ENCODE measurements around the gene RAB20.

The RAB20 gene

DNA sequence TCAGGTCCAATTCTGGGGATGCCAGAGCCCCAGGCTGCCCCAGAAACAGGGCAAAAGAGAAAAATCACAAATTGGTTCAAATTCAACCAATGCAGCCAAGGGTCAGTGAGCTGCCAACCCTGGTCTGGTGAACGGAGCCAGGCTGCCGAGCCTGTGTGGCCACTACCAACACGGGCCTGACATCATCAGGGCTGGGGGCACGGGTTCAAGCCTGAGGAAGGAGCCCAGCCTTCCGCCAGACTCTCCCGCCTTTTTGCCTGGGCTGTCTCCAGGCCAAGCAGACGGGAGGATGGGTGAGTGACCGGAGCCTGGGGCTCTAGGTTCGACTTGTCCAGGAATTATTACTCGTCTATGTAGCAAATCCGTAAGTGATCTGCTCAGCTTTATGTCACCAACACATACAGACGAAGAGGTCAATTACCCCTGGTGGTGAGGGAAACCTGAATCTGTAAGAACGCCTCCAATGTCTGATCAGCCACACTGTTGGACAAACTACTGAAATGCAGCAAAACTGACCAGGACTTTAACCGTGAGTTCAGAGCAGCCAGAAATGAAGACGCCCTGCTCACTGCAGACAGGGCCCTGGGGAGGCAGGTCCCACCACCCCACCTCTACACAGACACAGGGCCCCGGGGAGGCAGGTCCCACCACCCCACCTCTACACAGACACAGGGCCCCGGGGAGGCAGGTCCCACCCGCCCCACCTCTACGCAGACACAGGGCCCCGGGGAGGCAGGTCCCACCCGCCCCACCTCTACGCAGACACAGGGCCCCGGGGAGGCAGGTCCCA, 31.8 kb downstream of the RAB20 start:
- DNase-seq (ENCODE audit: low read depth, low spot score) = no peak

DNA sequence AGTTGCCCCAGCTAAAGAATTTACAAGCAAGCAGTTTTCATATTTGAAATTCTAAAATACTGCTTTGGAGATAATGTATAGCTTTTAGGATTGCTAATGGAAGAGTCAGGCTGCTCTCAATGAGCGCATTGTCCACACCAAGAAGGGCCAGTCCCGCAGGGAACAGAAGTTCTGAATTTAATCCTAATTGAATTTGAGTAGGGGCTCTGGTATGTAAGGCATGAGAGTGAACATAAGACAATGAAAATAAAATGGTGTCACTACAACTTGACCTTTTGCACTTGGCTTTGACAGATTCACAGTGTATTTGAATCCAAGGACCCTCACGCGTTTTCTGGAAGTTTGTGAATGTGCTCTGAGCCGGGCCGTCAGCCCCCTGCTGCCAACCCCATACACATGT, 32.6 kb downstream of the RAB20 start:
- no peak for DNase-seq (ENCODE audit: low read depth, low spot score)

GRCh38 chr13:110528371-110528770, 33.2 kb downstream of the RAB20 start:
- DNase-seq (ENCODE audit: low read depth, low spot score) = no peak

DNA sequence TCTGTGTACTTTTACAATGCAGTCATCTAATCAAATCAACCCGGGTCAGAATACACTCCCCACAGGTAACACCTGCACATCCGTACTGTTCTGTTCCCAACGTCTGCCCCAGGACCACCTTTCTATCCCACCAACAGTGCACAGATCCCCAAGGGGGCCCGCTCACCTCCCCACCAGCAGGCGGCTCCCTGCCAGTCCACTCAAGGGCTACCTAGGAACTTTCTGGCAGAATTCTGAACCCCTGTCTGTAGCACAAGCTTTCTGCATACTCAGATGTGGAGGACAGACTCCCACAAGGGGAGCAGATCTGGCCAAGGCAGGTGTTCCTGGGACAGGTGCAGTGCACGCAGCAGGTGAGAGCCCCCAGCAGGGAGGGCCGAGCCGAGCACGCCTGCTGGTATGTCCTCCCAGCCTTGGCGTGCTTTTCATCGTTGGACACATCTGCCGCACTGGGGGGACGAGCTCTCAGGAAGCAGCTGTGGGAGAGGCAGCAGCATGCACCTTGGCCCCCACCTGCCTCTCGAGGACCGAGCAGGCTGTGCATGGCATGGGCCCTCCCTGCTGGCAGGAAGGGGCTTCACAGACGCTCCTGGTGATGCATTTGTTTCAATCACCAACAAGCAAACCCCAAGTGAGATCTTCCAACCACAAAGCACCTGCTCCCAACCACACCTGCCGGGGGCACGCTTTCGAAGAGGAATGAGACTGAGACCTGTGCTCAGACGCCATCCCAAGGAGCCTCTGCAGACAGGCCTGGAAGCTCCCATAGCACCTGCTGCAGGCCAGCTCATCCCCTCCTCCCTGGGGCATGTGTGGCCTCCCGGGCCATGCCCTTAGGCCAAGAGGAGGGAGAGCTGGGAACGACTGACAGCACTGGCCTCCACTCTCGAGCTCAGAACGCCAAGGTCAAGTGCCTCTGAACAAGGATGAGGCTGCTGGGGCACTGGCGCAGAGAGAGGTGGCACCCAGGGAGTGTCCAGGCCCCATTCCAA, 35.9 kb downstream of the RAB20 start:
- DNase-seq (ENCODE audit: low read depth, low spot score) = no peak

DNA sequence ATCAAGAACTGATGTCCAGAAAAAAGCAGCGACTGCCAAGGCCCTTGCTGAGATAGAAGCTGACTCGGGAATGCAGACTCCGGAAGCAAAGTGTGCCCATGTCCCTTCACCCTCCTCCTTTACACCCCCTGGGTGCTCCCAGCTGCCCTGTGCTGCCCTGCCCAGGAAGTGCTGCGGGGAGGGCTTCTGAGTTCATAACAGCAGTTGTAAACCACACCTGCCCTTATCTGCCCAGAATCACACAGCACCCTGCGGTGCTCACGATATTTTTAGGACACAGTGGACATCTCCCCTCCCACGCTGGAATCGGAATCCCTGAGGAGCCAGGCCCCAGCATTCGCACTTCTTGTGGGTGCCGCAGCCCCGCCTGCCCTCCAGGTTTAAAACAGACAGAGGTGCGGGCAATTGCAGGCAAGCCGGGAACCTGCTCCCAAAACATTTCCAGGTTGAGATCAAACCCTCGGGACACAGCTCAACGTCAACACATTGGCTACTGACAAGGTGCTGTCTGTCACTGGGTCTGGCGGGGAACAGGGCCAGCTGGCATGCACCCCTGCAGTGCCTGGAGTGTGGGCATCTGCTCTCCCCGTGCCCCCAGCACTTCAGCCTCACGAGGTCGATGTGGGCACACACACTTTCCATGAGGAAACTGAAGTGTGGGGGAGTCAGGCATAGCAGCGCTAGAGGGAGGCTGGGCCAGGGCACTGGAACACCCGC, 36.8 kb downstream of the RAB20 start:
- no peak for DNase-seq (ENCODE audit: low read depth, low spot score)

DNA sequence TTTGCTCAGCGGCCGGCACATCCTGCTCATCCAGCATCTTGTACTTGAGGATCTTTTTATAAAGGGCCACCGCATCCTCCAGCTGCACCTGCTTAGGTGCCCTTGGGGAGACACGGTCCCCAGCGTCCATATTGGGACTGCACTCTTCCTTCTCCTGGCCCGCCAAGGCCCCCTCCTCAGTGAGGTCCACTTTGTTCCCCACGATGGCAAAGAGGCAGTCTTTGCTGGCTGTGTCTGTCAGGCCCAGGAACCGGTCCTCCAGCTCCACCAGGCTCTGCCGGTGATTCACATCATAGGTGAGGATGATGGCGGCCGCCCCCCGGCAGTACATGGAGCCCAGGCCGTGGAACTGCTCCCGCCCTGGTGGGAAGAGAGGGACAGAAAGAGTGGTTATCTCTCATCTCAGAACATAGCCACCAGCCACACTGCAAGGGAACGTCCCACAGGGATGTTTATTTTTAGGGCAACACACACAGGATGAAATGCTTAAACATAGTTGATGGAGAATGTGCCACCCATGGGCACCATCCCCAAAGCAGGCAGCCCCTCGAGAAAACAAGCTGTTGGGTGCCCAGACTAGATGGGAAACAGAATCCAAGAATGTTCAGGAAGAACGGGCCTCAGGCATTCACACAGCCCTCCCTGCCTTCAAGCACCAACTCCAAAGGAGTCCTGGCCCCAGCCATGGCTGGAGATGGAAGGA, 37.5 kb downstream of the RAB20 start:
- no peak for DNase-seq (ENCODE audit: low read depth, low spot score)

GRCh38 chr13:110523180-110523579, 38.3 kb downstream of the RAB20 start:
- DNase-seq (ENCODE audit: low read depth, low spot score) = no peak

- no peak for DNase-seq (ENCODE audit: low read depth, low spot score)
Observed at GRCh38 chr13:110522721-110523120, 38.8 kb downstream of the RAB20 start.

GRCh38 chr13:110521946-110522345, 39.6 kb downstream of the RAB20 start:
- no peak for DNase-seq (ENCODE audit: low read depth, low spot score)

- no peak for DNase-seq (ENCODE audit: low read depth, low spot score)
Observed at GRCh38 chr13:110521296-110521680, 40.2 kb downstream of the RAB20 start.

DNA sequence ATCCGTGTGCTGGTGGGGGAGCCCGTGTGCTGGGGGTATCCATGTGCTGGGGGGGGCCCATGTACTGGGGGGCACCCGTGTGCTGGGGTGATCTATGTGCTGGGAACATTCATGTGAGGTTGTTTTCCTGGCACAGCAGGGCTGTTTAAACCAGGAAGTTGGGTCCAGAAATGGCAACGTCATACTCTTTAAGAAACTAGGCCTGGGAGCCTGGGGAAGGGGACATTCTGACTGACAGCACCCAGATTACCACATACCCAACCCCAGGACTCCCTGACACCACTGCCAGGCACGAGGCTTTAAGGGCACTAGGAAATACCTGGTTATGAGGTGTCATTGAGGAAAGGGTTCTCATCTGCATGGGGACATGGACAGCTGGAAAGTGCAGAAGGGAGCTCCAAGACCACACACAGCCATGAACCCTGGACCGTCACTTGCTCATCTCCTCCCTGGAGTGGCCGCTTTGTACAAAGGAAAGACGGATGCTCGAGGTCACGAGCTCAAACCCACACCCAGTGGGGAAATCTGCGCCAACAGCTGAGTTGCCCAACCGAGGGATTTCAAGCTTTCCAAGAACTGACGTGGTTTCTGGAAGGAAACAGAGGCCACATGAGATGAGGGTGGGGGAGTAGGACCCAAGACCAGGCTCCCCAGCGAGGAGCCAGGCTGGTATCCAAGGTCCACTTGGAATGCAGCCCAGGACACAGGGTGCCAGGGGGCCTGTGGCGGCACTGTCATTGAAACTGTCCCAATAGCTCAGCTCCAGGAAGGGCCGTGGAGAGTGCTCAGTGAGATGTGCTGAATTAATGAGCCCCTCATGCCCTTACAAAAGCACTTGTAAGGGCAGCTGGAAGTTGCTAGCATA, 40.9 kb downstream of the RAB20 start:
- DNase-seq (ENCODE audit: low read depth, low spot score) = peak; percentile 67

- DNase-seq (ENCODE audit: low read depth, low spot score) = no peak
Observed at GRCh38 chr13:110519506-110519905, 42.0 kb downstream of the RAB20 start.

GRCh38 chr13:110519046-110519445, 42.5 kb downstream of the RAB20 start:
- DNase-seq (ENCODE audit: low read depth, low spot score) = no peak

GRCh38 chr13:110518571-110518970, 43.0 kb downstream of the RAB20 start:
- DNase-seq (ENCODE audit: low read depth, low spot score) = no peak

DNA sequence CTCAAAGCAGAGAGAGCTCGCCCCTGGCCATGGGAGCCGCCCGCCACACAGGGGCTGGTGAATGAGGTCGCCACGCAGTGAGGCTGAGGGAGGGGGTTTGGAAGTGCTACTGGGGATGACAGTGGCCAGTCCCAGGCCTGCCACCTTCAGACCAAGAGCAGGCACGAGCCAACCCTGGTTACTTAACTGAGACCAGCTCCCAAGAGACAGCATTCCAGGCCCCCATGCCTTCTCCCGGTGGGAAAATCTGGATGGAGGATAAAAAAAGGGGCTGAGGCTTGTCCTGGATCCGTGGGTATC, 43.3 kb downstream of the RAB20 start:
- DNase-seq (ENCODE audit: low read depth, low spot score) = no peak

DNA sequence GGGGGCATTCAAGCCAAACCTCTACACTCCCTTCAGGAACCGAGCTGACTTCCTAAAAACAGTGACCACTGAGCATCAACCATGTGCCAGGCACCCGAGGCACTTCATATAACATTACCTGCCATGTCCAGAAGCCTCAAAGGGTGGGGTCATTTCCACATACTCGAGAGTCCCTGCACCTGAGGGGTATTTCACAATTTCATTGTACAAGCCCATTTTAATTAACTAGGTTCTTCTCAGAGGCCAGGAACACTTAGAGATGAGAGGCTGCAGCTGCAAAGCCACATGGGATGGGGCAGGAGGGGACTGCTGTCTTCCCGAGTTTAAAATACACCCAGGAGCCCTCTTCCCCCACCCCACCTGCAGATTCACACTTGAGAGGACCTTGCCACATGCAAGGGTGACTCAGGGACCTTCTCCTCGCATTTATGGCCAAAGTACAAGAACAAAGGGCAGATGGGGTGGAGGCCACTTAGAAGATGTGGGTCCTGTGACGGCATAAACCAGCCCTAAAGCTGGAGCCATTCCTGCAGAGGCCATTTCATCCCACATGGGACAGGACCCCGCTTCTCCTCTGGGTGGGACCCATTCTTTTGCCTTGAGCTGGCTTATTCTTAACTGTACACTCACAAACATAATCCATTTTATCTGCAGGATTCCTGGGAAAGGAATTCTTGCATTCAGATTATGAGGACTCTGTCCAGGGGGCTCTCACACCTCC, 43.9 kb downstream of the RAB20 start:
- DNase-seq (ENCODE audit: low read depth, low spot score) = no peak

- no peak for DNase-seq (ENCODE audit: low read depth, low spot score)
Observed at GRCh38 chr13:110516500-110516899, 45.0 kb downstream of the RAB20 start.

DNA sequence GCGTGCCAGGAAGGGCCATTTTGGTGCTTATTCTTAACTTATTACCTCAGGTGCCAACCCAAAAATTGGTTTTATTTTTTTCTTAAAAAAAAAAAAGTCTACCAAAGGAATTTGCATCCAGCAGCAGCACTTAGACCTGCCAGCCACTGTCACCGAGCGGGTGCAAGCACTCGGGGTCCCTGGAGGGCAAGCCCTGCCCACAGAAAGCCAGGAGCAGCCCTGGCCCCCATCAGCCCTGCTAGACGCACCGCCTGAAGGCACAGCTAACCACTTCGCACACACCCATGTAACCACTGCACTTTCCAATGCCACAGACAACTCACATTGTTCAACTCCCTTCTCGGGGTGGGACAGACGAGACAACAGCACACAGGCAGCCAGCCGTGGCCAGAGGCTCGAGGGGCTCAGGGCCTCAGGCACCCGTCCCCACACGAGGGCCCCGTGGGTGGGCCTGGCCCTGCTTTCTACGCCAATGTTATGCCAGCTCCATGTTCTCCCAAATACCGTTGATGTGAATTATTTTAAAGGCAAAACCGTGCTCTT, 49.3 kb downstream of the RAB20 start:
- no peak for DNase-seq (ENCODE audit: low read depth, low spot score)

DNA sequence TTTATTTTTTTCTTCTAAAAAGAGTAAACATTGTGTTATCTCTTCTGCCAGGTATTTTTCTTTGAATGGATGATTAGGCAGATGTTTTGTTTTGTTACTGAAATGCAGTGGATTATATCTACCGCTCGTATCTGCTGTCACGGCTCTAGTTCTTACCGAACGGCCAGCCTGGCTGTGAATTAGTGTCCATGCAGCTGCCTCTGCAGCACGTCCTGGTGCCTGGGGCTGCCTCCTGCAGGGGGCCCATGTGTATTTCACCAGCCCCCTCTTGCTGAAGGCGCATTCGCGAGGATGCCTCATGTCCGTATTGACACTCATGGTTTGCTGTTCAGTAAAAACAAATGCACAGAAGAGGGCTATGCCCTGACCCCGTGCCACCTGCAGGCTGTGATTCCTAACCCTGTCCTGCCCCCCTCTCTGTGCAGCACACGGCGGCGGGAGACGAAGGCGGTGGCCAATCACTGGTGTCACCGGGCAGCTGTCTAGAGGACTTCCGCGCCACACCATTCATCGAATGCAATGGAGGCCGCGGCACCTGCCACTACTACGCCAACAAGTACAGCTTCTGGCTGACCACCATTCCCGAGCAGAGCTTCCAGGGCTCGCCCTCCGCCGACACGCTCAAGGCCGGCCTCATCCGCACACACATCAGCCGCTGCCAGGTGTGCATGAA, 49.9 kb downstream of the RAB20 start:
- no peak for DNase-seq (ENCODE audit: low read depth, low spot score)

Data from brain pericyte (primary cell).